Neuron (in vitro differentiated cells): ENCODE measurements around the gene TBX18.

Experiments used
- H2AFZ ChIP-seq: one replicate; pipeline ENCODE4 v1.6.1; 2013; ENCODE audit warnings: low read depth, mild to moderate bottlenecking, inconsistent platforms, low read length, moderate library complexity
- H3K27me3 ChIP-seq: one replicate; pipeline ENCODE4 v1.6.1; 2013; ENCODE audit warnings: low read length; ENCODE audit not compliant: insufficient read depth
- H3K36me3 ChIP-seq: one replicate; pipeline ENCODE4 v1.6.1; 2013; ENCODE audit warnings: low read length; ENCODE audit not compliant: insufficient read depth
- H3K4me1 ChIP-seq: one replicate; pipeline ENCODE4 v1.6.1; 2013; ENCODE audit warnings: low read length; ENCODE audit not compliant: insufficient read depth
- H3K4me3 ChIP-seq: 2 replicates; pipeline ENCODE4 v1.5.1; 2013; ENCODE audit warnings: mild to moderate bottlenecking, low read length, moderate library complexity
- H3K9me3 ChIP-seq: one replicate; pipeline ENCODE4 v1.6.1; 2013; ENCODE audit warnings: low read length

The TBX18 gene

DNA sequence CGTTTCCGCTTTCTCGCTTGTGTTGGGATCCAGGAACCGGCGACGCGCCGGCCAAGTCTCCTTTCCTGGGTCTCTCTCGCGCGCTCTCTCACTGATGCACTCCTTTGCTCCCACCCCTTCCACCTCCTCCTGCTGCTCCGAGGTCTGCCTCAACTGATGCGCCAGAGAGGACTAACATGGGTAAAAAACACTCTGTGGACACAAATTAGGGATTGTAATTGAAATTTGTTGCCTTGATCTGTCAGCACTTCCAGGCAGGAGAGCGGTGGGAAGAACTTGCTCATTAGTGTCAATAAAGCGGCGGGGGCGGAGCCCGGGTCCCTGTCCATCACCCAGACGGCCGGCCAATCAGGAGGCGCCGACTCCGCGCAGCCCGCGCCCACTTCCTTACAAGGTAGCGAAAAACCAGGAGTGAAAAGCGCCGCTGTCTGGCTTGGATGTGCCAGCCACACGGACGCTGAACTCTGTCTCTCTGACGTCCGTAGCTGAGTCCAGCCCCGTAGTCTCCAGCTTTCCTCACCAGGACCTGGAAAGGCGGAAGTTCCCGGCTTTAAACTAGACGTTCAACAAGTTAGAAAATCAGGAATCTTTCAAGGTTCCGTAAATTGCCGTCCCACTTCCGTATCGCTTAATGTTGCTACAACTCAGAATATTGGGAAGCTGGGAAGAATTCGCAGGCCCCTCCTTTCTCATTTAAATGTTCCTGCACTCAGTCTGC lies at the start of gene TBX18:
Gene TBX18, minus strand, starts transcription at position 267 of the 718 bp plus-strand sequence. CDS start 417 bp downstream, outside the sequence.
- H3K27me3 ChIP-seq = peaks cover 82% of the 10 kb centered on the region

DNA sequence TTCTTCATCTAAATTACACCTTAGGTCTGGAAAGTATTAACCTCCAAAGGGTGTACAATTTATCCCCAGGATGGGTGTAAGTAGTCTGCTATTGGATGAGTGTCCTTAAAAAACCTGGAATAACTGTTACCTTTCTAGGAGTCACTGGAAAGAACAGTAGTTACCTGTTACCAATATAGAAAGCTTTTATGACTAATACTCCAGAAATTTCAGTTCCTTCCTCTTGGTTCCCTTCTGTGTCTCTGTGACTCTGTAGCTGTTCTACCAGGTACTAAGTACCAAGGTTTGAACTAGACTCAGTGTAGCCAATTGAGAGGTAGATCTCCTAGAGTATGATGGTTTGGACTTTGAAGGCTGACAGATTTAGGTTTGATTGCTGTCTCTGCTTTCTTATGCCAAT lies 47.0 kb upstream of the TBX18 start:
- Histone ChIP-seq H3K4me1 (no peaks in the 10 kb centered on the region), H3K27me3 (no peaks in the 10 kb centered on the region), H3K4me3 (no peak overlapping the region), H3K9me3 (no peaks in the 10 kb centered on the region), H2AFZ (no peak overlapping the region), H3K36me3 (no peaks in the 10 kb centered on the region)

More for the DNA sequence above, at the start of gene TBX18:
- Histone ChIP-seq H3K9me3 (peaks cover 8% of the 10 kb centered on the region), H2AFZ (peak within 1 kb of the TSS; percentile 81), H3K36me3 (no peaks in the 10 kb centered on the region), H3K4me3 (peak within 1 kb of the TSS; percentile 53), H3K4me1 (peaks cover 3% of the 10 kb centered on the region)

DNA sequence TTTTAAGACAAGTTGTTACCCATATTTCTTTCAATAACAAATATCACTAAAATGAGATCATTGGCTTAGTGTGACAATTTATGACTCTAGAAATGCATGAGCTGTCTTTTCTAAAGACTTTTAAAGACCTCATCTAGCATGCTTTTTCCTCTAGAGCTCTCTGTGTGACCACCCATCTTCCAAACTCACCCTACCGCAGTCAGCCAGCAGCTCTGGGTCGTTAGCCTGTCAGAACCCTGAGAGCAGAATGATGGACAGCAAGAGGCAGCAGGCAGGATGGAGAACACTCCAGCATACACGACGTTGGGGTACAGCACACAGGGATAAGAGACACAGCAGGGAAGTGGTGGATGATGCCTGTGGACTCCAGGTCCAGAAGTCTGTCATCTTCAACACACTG lies 45.1 kb upstream of the TBX18 start:
- Histone ChIP-seq H3K4me1 (no peaks in the 10 kb centered on the region), H3K9me3 (no peaks in the 10 kb centered on the region), H3K36me3 (no peaks in the 10 kb centered on the region), H3K4me3 (no peak overlapping the region), H2AFZ (no peak overlapping the region), H3K27me3 (no peaks in the 10 kb centered on the region)

DNA sequence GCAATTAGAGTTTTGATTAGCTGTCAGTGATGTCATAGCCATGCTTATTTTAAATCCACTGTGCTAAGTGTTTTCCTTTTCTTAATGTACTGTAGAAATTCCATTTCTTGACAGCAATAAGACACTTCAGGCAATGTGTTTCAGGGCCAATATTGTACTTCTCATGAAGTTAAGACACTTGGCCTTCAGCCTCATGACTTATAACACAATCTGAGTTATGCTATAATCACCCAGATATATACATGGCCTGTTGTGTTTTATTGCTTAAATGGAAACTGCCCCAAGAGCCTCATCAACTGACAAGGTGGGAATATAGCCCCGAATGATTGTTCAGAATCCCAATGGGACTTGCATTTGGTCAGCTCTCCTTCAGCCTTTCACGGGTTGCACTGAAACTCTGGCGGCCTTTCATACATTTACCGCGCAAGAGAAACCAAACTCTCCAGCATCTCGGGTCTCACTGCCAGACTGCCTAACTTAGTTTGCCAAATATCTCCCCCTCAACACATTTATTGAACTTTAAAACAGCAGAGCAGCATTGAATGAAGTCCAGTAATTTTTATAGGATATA lies 44.2 kb upstream of the TBX18 start:
- Histone ChIP-seq H2AFZ (no peak overlapping the region), H3K36me3 (no peaks in the 10 kb centered on the region), H3K4me1 (no peaks in the 10 kb centered on the region), H3K4me3 (no peak overlapping the region), H3K27me3 (no peaks in the 10 kb centered on the region), H3K9me3 (no peaks in the 10 kb centered on the region)

DNA sequence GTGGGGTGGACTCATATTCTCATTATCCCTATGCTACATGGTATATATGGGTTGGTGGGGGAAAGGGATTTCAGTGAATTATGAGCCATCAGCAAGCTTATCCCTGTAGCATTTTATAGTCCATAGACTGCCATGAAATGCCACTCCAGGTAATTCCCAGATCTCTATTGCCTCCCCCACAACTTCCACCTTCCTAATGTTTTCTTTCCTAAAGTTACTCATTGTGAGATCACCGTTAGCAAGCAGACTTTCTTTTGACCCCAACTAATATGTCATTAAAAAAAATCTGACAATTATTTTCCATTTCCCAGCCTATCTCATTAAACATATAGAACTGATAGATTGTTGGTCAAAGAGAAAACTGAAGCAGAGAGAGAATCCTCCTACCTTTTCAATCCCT lies 40.7 kb upstream of the TBX18 start:
- H2AFZ ChIP-seq = no peak overlapping the region

DNA sequence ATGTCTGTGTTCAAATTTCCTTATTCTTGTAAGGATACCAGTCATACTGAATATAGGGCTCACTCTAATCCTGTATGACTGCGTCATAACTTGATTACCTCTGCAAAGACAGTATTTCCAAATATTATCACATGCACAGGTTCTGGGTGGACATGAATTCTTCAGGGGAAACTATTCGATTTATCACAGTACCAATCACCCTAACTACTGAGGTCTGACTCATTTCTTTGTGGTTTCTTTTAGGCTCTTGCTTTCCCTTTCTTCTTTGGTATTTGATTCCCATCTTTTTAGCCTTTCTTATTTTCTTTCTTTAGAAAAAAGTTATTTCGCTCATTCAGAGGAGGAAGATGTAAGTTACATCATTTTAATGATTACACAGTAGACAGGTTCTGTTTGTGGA lies 40.3 kb upstream of the TBX18 start:
- H3K4me1 ChIP-seq = no peaks in the 10 kb centered on the region
- no peak overlapping the region for H3K4me3 ChIP-seq
- H3K9me3 ChIP-seq = no peaks in the 10 kb centered on the region
- no peaks in the 10 kb centered on the region for H3K27me3 ChIP-seq
- H2AFZ ChIP-seq = no peak overlapping the region
- H3K36me3 ChIP-seq = no peaks in the 10 kb centered on the region

More for the DNA sequence above, 40.7 kb upstream of the TBX18 start:
- no peak overlapping the region for H3K4me3 ChIP-seq
- H3K9me3 ChIP-seq = no peaks in the 10 kb centered on the region
- H3K27me3 ChIP-seq = no peaks in the 10 kb centered on the region
- H3K4me1 ChIP-seq = no peaks in the 10 kb centered on the region
- H3K36me3 ChIP-seq = no peaks in the 10 kb centered on the region

DNA sequence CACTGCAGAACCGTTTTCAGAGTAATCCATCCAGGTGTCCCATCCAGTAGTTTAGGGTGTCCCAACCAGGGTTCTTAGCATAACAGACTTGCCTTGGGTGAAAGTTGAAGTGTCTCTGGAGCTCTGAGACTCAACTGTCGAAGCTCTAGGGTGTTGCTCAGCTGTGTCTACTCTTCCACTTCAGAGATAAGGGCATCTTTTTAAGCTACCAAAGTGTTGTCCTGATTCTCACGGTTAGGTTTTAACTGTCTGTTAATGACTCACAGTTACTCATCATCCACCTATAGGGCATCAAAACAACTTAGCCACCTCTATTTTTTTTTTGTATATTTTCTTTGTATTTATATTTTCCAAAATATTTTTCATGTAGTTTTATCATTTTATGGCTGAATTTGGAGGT lies 36.9 kb upstream of the TBX18 start:
- Histone ChIP-seq H3K27me3 (no peaks in the 10 kb centered on the region), H3K4me1 (no peaks in the 10 kb centered on the region), H3K9me3 (no peaks in the 10 kb centered on the region), H2AFZ (no peak overlapping the region), H3K4me3 (no peak overlapping the region), H3K36me3 (no peaks in the 10 kb centered on the region)

DNA sequence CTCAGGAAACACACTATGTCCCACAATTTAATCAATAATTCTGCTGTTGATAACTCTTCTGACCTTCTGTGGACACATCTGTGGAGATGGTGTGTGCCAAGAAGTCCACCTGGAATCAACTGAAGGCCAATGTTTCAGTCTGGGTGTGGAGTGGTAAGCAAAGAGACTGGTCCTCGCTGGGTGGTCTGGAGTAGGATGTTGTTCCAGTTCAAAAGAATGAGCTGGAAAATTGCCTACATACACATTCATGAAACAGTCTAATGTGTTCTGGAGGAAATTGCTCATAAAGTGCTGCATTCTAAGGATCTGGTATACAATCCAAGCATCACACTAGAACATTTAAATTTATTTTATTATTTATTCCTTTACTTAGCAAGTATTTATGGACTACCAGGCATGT lies 33.9 kb upstream of the TBX18 start:
- H3K4me3 ChIP-seq = no peak overlapping the region
- no peak overlapping the region for H2AFZ ChIP-seq
- no peaks in the 10 kb centered on the region for H3K36me3 ChIP-seq
- H3K27me3 ChIP-seq = no peaks in the 10 kb centered on the region
- H3K4me1 ChIP-seq = no peaks in the 10 kb centered on the region
- H3K9me3 ChIP-seq = no peaks in the 10 kb centered on the region

DNA sequence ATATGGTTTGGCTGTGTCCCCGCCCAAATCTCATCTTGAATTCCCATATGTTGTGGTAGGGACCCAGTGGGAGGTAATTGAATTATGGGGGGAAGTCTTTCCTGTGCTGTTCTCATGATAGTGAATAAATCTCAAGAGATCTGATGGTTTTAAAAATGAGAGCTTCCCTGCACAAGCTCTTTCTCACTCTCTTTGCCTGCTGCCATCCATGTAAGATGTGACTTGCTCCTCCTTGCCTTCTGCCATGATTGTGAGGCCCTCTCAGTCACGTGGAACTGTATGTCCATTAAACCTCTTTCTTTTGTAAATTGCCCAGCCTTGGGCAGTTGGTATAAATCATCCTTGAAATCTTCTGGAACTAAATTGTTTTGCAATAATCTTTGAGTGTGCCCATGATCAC lies 31.9 kb upstream of the TBX18 start:
- H3K4me1 ChIP-seq = no peaks in the 10 kb centered on the region
- no peaks in the 10 kb centered on the region for H3K27me3 ChIP-seq
- no peaks in the 10 kb centered on the region for H3K36me3 ChIP-seq
- no peaks in the 10 kb centered on the region for H3K9me3 ChIP-seq
- H3K4me3 ChIP-seq = no peak overlapping the region
- no peak overlapping the region for H2AFZ ChIP-seq

DNA sequence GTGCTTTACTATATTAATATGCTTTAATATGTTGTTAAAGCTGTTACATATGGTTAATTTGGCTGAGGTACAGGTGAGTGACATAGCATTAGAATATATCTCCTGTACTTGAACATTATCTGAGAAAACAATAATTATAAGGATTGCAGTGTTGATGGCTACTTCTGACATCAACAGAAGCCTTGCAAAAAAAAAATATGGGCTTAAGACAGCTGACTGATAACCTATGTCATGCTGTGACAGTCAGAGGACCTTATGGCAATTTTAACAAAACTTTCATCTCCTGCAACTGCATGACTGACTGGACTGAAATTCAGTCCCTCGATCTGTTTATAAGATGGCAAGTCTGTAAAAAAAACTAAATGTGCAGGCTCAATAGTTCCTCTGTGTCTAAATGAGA lies 27.5 kb upstream of the TBX18 start:
- Histone ChIP-seq H3K27me3 (no peaks in the 10 kb centered on the region), H3K4me1 (no peaks in the 10 kb centered on the region), H3K36me3 (no peaks in the 10 kb centered on the region), H2AFZ (no peak overlapping the region), H3K9me3 (no peaks in the 10 kb centered on the region), H3K4me3 (no peak overlapping the region)

DNA sequence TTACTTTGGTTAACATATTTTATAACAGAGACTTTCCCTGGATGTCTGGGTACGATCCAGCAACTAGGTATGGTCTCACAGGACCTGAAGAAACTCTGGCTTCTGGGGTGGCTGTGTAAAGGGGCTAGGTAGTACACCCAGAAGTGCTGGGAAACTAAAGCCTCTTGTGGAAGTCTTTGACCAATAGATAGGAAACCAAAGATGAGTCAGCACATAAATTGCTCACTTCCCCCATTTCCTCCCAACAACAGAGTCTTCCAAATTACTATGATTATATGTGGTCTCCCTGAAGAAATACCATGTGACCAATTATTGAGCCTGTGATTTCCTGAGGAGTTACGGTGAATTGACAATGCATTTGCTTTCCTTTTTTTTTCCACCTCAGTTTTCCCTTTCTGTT lies 26.8 kb upstream of the TBX18 start:
- no peak overlapping the region for H3K4me3 ChIP-seq
- no peaks in the 10 kb centered on the region for H3K27me3 ChIP-seq
- no peak overlapping the region for H2AFZ ChIP-seq
- H3K4me1 ChIP-seq = no peaks in the 10 kb centered on the region
- H3K36me3 ChIP-seq = no peaks in the 10 kb centered on the region
- H3K9me3 ChIP-seq = no peaks in the 10 kb centered on the region

DNA sequence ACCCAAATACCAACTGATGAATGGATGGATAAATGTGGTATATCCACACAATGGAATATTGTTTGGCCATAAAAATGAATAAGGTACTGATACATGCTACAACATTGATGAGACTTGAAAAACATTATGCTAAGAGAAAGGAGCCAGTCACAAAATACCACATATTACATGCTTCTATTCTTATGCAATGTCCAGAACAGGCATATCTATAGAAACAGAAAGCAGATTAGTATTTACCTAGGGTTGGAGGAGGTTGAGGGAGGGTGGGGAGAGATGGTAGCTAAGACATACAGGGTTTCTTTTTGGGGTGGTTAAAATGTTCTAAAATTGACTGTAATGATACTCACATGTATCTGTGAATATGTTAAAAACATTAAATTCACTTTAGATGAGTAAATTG lies 24.8 kb upstream of the TBX18 start:
- no peaks in the 10 kb centered on the region for H3K27me3 ChIP-seq
- H3K4me1 ChIP-seq = no peaks in the 10 kb centered on the region
- H2AFZ ChIP-seq = no peak overlapping the region
- H3K9me3 ChIP-seq = no peaks in the 10 kb centered on the region
- H3K36me3 ChIP-seq = no peaks in the 10 kb centered on the region
- no peak overlapping the region for H3K4me3 ChIP-seq

DNA sequence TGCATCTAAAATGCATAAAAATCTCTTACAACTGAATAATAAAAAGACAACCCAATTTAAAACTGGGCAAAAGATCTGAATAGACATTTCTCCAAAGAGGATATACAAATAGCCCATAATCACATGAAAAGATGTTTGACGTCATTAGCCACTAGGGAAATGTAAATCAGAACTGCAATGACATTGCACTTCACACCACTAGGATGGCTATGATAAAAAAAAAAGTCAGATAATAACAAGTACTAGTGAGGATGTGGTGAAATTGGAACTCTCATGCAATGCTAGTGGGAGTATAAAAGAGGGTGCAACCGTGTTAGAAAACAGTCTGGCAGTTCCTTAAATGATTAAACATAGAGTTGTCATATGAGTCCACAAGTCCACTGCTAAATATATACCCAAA lies 24.3 kb upstream of the TBX18 start:
- Histone ChIP-seq H2AFZ (no peak overlapping the region), H3K36me3 (no peaks in the 10 kb centered on the region), H3K4me1 (no peaks in the 10 kb centered on the region), H3K9me3 (no peaks in the 10 kb centered on the region), H3K27me3 (no peaks in the 10 kb centered on the region), H3K4me3 (no peak overlapping the region)

DNA sequence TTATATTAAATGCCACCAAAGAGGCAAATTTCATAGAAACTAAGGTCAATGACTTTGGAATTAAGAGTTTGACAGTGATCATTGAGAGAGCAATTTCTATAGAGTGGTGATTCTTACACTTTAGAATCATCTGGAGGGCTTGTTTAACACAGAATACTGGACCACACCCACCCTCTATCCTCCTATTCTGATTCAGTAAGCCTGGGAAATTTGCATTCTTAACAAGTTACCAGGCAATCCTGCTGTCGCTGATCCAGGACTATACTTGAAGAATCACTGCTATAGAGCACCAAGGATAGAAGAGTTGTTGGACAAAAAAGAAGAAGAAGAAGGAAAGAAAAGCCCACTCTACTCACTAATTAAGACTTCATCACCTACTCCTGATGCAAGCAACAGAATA lies 21.3 kb upstream of the TBX18 start:
- no peaks in the 10 kb centered on the region for H3K4me1 ChIP-seq
- H3K4me3 ChIP-seq = no peak overlapping the region
- H3K27me3 ChIP-seq = no peaks in the 10 kb centered on the region
- no peaks in the 10 kb centered on the region for H3K9me3 ChIP-seq
- H2AFZ ChIP-seq = no peak overlapping the region
- H3K36me3 ChIP-seq = no peaks in the 10 kb centered on the region
